Fibroblast of skin of abdomen (primary cell): ENCODE measurements around the gene NPIPB8. TPM values are rescaled to one million over a fixed set of nuclear protein-coding genes. Genes with fewer than 3 reads are reported as not detected.
"Not testable (repeated sequence)": the region's sequence is repeated elsewhere in the genome, so short reads cannot be mapped to it uniquely, and the experiment has no call there.

Experiments
- DNase-seq: peaks from one replicate; pipeline ENCODE4 v3.0.0-alpha.2; 2013
- polyA plus RNA-seq, 2 experiments: library from polyadenylated mRNA; unstranded; fragments of 120-200 nt; gene quantifications; one replicate each; pipeline ENCODE4 v1.2.1, GENCODE V29; 2013; ENCODE audit not compliant: insufficient read length in 2 of 2

Gene NPIPB8
- 0.54 TPM for polyA plus RNA-seq (2013, experiment 1 of 2; ENCODE audit: insufficient read length)
- 0.96 TPM for polyA plus RNA-seq (2013, experiment 2 of 2; ENCODE audit: insufficient read length)

- not testable (repeated sequence) for DNase-seq
These were observed at the start of gene NPIPB8 for GRCh38 chr16:28637765-28638164. Gene NPIPB8, plus strand, starts transcription at chr16:28638065. Its CDS starts 296 bp downstream, at chr16:28638361.

DNA sequence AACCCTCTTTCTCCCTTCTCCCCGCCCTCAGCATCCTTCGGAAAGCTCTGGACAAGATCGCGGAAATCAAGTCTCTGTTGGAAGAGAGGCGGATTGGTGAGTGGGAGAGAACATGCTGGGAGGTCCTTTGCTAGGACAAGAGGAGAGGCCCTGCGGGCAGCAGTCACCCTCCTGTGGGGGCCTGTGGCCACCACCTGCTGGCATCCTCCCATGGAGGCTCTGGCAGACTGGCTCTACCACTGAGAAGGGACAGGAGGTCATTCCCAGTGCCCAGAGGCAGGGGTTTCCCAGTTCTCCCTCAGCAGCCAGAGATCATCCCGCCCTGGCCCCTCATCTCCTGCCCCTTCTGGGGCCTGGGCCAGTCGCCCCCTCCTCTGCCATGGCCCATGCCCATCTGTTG is 48.8 kb upstream of the NPIPB8 start:
- no peak for DNase-seq

- no peak for DNase-seq
These were observed 47.9 kb upstream of the NPIPB8 start for GRCh38 chr16:28589930-28590329.

- no peak for DNase-seq
These were observed 47.2 kb upstream of the NPIPB8 start for GRCh38 chr16:28590384-28591340.

DNA sequence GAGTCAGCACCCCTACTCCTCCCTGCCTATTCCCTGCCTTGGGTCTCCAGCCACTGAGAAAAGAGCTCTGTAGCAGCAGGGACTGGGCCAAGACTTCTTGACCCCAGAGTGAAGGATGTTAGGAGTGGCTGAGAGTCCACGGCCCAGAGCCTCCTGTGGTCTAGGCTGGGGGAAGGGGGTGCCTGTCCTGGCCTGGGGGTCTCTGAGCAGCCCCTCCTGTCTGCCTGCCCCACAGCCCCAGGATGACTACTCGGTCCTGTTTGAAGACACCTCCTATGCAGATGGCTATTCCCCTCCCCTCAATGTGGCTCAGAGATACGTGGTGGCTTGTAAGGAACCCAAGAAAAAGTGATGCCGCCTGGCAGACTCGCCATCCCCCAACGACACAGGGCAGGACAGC is 46.5 kb upstream of the NPIPB8 start:
- no peak for DNase-seq

DNA sequence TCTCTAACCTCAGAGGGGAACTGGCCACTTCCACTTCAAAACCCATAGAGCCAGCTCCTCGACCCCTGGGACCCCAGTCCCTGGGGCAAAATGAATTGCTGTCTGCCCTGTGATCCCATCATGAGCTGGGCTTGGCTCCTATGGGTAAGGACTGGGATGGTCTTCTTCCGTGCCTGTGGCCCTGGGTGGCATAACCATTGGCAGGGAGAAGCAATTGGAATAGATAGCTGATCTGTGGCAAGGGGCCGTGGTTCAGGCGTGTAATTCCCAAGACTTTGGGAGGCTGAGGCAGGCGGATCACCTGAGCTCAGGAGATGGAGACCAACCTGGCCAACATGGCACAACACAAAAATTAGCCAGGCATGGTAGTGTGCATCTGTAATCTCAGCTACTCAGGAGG is 45.4 kb upstream of the NPIPB8 start:
- DNase-seq, result no peak

GRCh38 chr16:28592979-28593553 is 44.8 kb upstream of the NPIPB8 start:
- no peak for DNase-seq

DNA sequence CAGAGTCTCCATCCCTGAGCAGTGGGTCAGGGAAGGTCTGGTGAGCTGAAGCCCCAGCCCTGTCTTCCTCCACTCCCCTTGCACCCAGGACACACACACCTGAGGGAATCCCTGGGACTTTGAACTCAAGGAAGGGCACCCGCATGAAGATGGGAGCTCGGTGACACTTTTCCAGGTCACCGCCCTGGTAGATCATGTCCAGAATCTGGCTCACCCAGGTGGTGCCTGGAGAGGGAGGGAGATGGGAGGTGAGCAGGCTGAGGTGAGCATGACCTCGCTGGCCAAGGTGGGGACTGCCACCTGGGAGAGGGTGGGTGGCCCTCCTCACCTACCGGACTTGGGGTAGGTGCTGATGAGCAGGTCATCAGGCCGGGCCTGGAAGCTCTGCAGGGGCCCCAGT is 42.4 kb upstream of the NPIPB8 start:
- not testable (repeated sequence) for DNase-seq

DNA sequence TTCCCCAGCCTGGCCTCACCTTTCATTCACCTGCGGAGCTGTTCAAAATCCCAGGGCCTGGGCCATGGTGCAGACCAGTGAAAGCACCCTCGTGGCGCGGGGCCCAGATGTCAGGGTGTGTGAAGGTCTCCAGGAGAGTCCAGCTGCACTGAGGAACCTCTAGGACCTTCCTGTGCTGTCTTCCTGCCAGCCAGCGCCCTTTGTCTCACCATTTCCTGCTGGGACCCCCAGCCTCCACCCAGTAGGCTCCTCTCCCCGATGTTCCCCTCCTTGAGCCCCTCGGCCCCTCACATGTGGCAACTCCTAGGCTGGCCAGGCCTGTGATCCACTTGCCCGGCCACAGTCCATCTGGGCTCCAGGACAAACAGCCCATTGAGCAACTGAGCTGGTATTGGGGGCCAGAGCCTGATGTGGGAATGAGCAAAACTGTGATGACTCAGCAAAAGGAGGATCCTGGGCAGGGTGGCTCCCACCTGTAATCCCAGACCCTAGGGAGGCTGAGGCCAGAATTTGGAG is 41.7 kb upstream of the NPIPB8 start:
- no peak for DNase-seq

GRCh38 chr16:28596840-28597691 is 40.8 kb upstream of the NPIPB8 start, which contains the start of gene SULT1A2:
Gene SULT1A2, minus strand, starts transcription at chr16:28597050. Its CDS starts 1,120 bp downstream, at chr16:28595930.
- DNase-seq, result no peak

DNA sequence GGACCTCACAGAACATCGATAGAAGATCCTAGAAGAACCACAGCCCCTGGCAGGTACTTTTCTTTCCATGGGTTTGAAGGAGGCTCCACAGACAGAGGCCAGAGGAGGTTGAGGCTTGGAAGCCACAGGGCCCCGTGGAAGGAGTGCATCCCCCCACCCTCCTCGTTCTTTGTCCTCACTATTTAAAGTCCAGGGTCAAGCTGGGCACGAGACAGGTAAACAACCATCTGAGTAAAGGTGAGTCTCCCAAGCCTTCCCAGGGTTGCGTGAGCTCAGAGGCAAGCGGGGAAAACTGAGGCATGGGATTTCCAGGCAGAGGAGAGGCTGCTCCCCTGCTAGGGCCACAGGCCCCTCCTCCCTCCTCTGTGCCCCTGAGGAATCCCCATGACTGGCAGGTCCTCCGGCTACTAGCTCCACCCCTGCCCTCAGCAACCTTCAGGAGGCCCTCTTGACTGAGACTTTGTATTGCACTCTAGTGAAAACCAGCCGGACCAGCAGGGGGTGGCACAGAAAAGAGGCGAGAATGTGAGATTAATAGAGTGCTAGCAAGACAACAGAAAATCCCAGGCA is 40.1 kb upstream of the NPIPB8 start:
- no peak for DNase-seq

DNA sequence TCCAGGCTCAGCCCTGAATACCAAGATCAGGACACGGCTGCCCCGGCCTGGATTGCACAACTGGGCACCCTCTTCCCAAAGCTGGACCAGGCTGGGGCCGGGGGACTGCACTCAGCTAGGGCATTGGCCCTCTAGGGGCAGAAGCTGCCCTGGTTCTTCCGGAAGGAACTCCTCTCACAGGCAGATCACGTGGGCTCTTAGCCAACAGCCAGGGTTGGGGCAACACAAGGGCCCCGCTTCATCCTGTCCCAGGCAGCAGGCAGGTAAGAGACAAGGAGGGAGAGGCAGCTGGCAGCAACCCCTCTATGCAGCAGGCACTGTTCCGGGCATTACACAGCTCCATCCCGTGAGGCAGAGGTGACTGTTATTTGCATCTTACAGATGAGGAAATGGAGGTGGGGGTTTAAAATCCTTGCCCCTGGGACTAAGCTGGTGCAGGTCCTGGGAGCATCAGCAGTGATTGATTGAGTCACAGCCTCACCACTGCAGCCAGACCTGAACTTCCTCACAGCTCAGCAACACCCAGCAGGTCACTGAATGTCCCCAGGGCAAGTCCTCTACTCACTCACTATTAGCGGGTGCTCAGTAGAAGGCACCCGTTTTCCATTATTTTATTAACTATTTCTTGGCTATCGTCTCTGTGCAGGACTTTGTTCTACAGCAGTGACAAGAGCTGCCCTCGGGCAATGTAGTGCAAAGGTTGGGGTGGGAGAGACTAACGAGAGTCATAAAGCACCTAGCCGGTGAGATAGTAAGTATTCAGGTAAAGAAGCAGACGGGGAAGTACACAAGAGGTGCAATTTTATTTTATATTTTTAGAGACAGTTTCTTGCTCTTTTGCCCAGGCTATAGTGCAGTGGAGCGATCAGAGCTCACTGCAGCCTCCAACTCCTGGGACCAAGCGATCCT is 38.2 kb upstream of the NPIPB8 start:
- DNase-seq, result not testable (repeated sequence)

- not testable (repeated sequence) for DNase-seq
These were observed 36.9 kb upstream of the NPIPB8 start for GRCh38 chr16:28600965-28601364.

- DNase-seq, result not testable (repeated sequence)
These were observed 36.3 kb upstream of the NPIPB8 start for GRCh38 chr16:28601589-28601988.

DNA sequence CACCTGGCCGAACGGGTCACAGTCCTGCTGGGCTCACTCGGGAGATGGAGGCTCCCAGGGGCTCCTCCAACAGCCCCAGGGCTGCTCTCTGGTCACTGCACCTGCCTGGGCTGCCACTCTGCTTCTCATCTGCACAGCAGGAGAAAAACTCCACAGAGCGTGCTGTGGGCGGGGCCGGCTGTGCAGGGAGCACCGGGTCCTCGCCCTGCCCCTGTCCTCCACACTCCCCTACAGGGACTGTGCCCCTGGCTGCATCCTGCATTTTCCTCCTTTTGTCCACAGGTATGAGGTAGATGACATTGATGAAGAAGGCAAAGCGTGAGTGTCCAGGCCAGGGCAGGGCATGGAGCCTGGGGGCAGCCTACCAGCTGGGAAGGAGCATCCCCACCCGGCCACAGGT is 35.8 kb upstream of the NPIPB8 start:
- not testable (repeated sequence) for DNase-seq

DNA sequence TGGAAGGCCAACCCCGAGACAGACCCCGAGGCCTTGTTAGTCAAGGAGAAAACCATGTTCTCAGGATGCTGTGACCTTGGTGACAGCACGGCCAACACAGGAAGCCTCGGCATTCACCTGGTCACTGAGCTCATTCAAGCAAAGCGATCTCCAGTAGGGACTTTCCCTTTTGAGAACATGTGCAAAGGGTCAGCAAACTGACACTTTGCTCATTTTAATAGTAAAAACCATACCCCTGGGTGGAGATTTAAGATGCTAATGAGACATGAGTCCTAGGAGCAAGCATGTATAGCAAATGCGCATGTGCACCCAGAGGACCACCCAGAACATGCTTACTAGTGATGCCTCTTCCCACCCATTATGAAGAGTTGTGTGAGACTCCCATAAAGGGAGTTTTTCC is 35.3 kb upstream of the NPIPB8 start:
- no peak for DNase-seq

DNA sequence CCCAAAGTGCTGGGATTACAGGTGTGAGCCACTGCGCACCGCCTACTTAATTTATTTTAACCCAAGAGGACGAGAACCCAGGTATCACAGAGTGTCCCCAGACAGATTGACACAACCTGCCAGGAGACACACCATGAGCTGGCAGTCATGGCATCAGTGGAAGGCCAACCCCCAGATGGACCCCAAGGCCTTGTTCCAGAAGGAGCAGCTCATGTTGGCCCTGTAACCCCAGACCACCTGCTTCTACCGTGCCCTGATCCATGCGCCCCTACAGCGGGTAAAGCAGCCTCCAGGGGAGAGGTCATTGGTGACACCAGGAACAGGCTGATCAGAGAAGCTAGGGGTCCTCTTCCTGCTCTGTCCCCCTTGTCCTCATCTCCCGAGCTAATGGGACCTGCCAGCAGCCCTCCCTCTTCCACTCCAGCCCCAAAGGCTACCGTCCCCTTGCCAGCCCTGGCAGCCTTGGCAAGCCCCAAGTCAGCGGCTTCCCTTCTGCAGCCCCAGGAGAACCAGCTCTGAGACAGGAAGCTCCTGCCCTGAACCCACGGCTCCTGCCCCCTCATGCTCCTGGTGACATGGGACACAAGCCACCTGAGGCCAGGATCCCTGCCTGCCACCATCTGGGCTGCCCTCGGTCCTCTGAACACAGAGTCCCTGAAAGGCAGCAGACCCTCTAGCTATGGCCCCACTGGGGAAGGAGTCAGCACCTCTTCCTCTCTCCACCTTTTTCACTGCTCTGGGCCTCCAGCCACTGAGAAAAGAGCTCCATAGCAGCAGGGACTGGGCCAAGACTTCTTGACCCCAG is 34.3 kb upstream of the NPIPB8 start:
- DNase-seq, result no peak

DNA sequence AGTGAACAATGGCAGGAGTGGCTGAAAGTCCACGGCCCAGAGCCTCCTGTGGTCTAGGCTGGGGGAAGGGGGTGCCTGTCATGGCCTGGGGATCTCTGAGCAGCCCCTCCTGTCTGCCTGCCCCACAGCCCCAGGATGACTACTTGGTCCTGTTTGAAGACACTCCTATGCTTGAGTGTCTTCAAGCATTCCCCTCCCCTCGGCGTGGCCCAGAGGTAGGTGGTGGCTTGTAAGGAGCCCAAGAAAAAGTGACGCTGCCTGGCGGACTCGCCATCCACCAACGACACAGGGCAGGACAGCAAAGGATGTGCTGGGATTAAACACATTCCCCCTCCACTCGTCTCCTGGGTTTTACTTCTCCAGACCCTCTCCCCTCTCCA is 33.7 kb upstream of the NPIPB8 start:
- DNase-seq, result no peak

- DNase-seq, result no peak
These were observed 31.4 kb upstream of the NPIPB8 start for GRCh38 chr16:28606291-28607115.
